NCI-H2227 (cell line): ENCODE data around the gene DEFB129.
"Not testable (repeated sequence)": the region's sequence is repeated elsewhere in the genome, so short reads cannot be mapped to it uniquely, and the experiment has no call there.

Source experiments
- DNase-seq: peaks from one replicate; lab custom pipeline; 2025; ENCODE audit not compliant: unreplicated experiment; lab: John Stamatoyannopoulos, UW

The DEFB129 gene

DNA sequence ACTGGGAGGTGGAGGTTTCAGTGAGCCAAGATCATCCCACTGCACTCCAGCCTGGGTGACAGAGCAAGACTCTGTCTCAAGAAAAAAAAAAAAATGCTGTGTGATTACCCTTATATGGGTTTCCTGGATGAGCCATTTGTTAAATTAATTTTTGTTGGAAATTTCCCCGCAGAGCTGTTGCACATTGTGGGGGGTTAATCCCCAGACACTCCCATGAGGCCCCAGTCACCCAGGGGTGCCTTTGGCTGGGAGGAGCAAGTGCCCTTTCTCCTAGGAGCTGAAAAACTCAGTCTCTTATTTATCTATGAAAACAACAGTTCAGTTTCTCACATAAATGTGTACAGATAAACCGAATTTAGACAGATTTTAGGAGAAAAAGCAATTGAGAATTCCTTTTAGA, 25.7 kb downstream of the DEFB129 start:
- no peak for DNase-seq

DNA sequence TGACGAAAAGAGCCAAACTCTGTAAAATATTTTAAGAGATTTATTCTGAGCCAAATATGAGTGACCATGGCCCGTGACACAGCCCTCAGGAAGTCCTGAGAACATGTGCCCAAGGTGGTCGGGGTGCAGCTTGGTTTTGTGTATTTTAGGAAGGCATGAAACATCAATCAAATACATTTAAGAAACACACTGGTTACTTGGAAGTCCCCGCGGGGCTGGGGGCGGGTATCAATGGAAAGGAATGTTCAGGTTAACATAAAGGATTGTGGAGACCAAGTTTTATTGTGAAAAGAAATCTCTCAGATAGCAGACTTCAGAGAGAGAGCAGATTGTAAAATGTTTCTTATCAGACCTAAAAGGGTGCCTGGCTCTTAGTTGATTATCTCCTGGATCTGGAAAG, 26.4 kb downstream of the DEFB129 start:
- not testable (repeated sequence) for DNase-seq

DNA sequence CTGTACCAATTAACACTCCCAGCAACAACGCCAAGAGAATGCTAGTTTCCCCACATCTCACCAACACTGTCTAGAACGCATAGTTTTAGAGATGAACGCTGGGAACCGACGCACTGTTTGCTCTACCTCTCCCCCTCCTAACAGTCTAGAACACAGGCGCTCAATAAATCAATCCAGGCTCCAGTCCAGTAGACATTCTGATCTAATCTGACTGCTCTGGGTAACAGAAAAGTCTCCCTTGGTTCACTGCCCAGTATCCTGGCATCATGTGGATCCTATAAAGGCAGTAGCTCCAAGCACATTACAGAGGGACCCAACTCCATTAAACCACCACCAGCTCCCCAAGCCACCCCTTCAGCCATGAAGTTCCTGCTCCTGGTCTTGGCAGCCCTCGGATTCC, 30.4 kb downstream of the DEFB129 start, which contains the start of gene DEFB132:
Gene DEFB132 (plus strand): TSS at position 306 of the 400 bp plus-strand sequence. CDS start 55 bp downstream, at position 361.
- DNase-seq, result no peak

DNA sequence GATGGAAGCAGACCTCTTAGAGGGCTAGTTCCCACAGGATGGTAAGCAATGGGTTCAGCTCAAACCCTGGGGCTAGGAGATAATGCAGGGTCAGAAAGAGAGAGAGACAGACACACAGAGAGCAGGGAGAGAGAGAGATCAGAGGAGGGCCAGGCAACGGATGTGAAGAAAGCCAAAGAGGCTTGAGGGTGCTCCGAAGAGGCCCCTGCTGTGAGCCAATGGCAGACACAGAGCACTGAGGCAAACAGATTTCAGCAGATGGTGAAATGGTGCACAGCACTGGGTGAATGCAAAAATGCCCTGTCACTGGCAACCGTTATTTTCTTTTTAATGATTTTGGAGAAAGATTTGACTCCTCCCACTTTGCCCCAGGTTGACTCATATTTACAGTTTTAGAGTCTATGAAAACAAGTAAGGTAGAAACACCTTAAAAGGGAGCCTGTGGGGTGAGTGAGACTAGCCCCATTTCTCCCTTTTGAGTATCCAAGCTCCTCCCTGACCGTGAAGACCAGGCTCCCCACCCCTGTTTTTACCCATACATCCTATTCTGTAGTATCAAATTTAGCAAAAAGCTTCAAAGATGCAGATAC, 31.3 kb downstream of the DEFB129 start:
- DNase-seq, result no peak

DNA sequence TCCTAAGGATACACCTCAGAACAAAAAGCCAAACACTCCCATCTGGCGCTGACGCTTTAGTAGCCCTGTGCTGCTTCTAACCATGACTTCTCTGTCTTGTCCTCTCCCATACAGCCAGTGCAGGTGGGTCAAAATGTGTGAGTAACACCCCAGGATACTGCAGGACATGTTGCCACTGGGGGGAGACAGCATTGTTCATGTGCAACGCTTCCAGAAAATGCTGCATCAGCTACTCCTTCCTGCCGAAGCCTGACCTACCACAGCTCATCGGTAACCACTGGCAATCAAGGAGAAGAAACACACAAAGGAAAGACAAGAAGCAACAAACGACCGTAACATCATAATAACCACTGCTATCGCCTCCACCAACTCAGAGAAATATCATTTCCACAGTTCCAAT, 31.9 kb downstream of the DEFB129 start:
- no peak for DNase-seq

DNA sequence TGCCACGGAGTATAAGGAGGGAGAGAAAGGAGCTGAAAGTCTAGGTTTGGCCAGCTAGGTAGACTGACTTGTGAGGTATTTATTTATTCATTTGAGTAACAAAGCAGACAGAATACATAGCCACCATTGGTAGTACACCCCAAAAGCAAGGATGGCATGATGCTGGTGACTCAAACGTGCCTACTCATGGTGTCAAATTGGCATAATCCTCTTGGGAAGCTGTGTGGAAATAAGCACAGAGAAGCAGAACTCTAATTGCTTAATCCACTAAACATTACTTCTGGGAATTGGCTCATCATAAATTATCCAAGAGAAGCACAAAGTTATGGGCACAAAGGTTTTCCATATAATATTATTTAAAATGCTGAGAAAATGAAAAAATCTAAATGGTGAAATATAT, 32.9 kb downstream of the DEFB129 start:
- DNase-seq, result no peak

DNA sequence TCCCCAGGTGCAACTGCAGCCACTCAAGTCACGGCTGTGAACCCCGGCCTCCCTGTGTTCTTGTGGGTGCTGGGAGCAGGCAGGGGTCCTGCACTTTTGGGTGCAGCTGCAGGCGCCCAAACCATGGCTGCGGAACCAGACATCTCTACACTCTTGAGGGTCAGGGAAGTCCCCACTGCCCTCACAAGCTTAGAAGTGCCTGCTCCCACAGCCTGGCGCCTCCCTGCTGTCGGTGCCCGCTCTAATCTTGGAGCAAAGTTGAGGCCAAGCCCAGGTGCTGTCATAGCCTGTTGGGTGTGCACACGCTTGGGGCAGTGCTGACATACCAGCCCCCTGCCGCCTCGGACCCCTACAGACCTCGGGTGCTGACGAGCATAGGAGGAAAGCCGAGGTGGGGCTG, 36.6 kb downstream of the DEFB129 start:
- DNase-seq, result no peak

DNA sequence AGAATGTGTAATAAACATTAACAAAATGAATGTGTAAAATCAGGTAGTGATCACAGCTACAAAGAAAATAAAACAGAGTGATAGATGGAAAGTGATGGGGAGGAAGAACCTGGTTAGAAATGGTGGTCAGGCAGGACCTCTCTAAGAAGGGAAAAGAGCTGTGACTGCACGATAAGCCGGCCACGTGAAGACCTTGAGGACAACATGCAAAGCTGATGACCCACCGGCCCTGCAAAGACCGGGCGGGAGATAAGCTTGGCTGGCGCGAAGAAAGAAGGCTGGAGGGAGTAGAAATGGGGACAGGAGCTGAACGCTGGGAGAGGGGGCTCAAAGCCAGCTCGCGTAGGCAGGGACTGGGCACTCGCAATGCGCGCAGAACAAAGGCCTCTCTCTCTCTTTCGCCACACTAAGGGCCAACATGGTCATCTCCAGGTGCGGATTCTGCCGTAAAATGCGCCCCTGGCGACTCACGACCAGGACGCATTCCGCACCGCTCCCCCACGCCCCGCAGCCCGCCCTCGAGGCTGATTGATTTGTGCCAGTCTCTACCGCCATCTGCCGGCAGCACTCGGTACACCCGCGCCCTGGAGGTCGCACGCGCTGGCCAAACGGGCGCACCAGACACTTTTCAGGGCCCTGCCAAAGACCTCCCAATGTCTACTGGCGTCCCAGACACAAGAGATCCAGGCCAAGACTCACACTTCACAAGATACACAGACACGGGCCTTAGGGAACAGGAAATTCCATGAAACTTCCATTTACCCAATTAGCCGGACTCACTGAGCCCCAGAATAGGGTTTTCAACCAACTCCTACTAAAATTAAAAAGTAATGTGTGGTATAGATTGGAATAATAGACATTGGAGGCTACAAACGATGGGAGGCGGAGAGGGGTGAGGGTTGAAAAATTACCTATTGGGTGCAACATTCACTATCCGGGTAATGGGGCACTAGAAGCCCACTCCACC, 39.8 kb downstream of the DEFB129 start:
- peak; percentile 95 for DNase-seq

DNA sequence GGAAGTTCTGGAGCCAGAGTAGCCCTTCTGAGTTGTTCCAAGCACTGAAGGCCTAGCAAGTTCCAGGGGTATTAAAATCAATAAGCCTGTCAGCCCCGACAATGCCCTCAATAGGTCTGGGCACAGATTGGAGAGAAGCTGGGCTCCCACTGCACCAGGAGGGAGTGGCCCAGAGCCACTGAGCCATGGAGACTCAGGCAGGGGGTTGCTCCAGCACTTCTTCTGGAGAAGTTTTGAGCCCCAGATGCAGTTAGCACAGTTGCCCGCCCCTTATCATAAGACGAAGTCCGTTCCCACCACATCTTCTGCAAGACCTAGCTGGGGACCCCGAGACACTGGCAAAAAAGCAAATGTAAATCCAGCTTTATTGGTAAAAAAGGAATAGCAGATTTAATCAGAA, 43.5 kb downstream of the DEFB129 start:
- no peak for DNase-seq

DNA sequence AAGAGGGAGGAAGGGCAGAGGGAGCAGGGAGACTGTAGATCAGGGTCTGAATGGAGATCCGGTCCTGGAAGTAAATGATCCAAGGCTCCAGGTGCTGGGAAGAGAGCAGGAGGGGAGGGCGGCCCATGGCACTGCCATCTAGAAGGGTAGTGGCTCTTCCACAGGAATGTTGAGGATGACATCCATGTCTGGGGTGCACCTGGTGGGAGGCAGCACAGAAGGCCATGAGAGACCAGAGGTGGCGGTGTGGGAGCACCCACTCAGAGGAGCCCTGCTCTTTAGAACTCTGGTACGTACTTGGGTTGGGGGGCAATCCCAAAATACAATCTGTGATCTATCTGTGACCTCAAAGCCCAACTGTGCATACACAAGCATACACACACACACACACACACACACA, 44.0 kb downstream of the DEFB129 start:
- DNase-seq, result no peak

DNA sequence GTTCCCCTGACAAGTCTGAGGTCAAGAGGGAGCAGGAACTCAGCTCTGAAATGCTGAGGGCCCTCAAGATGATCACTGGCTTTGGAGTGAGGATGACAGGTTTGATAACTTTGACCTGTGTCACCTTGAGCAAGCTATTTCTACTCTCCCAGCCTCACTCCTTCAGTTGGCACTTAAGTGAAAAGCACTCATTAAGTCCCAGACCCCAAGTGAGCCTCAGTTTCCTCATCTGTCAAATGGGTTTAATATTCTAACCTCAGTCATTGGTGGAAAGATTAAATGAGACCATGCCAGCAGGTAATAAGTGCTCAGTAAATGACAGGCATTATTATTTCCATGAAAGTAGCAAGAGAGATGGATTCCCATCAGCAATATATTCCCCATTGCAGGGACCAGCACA, 44.5 kb downstream of the DEFB129 start:
- DNase-seq, result no peak

DNA sequence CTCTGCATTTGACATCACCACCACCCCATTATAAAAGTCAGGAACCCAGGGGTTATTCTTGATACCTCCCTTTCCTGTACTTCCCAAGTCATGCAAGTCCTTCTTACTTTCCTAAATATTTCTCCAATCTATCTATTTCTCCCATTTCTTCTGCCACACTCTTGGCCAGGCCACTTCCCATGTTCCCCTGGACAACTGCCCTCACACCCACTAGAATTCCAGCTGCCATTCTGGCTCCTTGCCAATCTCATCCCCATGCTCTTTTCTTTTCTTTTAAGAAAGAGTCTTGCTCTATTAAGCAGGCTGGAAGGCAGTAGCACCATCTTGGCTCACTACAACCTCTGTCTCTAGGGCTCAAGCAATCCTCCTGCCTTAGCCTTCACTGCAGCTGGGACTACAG, 45.7 kb downstream of the DEFB129 start:
- no peak for DNase-seq

DNA sequence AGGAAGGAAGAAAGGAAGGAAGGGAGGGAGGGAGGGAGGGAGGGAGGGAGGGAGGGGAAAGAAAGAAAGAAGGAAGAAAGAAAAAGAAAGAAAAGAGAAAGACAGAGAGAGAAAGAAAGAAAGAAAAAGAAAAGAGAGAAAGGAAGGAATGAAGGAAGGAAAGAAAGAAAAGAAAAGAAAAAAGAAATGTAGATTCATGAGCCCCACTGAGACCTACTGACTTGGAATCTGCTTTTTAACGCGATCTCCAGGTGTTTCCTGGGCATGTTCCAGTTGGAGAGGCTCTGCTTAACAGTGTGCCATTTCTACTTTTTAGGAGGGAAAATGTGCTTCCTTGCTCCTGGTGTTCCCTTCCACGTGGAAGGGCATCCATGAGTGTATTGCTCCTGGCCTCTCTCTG, 46.8 kb downstream of the DEFB129 start:
- no peak for DNase-seq

DNA sequence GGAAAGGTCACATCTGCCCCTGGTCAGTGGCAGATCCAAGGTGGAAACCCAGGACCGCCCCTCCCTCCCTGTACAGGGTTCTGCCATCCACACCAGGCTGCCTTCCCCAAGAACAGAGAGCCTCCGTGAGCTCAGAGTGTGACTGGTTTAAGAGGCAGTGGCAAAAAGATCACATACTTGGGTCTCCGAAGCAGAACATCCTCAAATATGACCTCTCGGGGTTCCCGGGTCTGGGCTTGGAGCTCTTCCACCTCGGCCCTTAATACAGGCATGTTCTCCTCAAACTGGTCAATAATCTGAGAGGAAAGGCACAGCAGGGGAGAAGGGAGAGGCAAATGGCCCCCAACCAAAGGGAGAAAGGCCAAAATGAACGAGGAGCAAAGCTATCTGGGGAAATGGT, 48.7 kb downstream of the DEFB129 start:
- DNase-seq, result no peak

DNA sequence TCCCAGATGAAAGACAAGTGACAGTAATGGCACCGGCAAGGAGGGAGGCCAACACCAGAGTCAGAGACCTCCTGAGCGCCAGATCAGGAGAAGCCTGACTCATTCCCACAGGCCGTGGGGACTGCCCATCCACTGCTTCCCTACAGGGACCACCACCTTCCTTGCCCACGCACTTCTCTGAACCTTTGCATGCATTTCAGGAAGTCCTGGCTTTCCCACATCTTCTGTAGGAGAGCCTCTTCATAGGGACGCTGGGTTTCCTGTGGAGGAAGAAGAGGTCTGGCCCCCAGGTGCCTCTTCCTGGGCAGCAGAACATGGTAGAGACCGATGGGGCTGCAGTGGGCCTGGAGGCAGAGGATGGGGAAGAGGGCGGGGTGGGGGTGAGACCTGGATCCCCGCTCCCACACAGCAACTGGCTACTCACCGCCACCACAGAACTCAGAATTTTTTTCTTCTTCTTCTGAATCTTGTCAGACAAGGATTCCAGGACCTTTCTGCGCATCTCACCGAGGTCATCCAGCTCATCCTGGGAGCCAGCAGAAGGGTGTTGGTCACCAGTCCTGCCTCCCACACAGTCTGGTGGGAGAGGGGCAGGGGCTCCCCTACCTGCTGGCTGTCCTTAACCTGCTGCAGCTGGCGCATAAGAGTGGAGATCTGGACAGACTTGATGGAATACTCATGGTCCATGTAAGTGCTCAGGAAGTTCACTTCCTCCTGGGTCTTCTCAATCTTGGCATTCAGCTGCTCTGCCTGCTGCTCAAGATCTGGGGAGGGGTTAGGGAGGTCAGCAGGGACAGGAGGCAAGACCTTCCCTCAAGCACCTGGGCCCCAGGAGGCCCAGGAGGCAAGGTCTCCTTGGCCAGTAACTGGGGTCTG, 49.8 kb downstream of the DEFB129 start:
- DNase-seq, result no peak

DNA sequence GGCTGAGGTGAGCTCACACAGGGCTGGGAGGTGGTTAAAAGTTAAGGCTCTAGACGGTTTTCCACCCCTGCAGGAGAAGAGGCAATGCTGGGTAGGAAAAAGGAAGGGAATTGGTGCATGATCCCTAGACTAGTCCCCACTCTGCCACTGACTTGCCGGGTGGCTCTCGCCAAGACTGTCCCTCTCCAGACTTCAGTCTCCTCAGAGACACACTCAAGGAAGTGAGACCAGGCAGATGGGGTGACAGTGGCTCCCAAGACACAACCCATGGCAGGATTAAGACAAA, 50.4 kb downstream of the DEFB129 start:
- no peak for DNase-seq

DNA sequence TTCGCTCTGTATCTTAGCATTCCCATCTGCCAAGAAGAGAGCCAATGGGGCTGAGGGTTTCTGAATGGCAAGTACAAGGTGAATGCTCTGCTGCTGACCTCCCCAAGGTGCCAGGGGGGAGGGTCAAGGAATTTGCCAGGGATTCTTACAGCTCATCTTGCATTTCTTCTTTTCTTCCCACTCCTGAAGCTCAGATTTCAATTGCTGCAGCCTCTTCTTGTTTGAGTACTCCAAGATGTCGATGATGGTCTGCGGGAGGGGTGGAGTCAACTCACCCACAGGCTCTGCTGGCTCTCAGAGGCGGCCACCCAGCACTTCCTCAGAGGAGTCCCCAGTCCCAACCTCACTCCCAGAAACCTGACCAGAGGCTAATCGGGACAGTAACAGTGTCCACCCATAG, 51.1 kb downstream of the DEFB129 start:
- DNase-seq, result no peak

DNA sequence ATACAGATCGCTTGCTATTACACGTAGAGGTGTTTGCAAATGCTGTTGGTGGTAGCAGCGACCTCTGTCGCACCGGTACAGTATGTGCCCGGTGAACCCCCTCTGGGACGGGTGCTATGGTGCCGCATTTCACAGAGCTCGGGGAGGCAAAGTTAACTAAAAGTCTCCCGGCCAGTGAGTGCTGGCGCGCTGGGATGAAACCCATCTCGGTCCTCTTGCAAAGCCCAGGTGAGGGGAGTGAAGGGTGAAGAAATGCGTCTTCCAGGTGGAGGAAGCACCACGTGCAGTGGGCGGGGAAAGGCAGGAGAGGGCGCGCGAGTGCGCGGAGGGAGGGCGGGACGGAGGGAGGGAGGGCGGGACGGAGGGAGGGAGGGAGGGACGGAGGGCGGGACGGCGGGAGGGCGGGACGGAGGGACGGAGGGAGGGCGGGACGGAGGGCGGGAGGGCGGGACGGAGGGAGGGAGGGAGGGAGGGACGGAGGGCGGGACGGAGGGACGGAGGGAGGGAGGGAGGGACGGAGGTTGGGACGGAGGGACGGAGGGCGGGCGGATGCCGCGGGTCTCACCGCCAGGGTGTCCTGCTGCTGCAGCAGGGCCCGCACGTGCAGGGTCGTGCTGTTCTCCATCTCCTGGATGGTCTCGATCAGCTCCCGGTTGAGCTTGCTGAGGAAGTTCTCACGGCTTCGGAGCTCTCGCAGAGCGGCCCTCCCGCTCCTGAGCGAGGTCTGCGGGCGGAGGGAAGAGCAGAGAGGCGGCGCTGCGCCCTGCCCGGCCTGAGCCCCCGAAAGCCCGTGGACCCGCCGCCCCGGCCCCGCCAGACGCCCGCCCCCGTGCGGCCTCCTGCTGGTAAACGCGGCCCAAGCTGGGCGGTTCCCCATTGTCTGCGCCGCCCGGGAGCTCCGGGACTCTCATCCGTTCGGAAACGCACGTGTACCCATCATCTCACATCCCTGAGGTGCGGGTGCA, 51.8 kb downstream of the DEFB129 start:
- DNase-seq, result no peak
